Measurements from ENCODE around the gene SLC30A3. TPM values are rescaled to one million over a fixed set of nuclear protein-coding genes. Genes with fewer than 3 reads are reported as not detected.

SLC30A3 gene
- total RNA-seq, 6 experiments from 2014 or later: not detected

DNA sequence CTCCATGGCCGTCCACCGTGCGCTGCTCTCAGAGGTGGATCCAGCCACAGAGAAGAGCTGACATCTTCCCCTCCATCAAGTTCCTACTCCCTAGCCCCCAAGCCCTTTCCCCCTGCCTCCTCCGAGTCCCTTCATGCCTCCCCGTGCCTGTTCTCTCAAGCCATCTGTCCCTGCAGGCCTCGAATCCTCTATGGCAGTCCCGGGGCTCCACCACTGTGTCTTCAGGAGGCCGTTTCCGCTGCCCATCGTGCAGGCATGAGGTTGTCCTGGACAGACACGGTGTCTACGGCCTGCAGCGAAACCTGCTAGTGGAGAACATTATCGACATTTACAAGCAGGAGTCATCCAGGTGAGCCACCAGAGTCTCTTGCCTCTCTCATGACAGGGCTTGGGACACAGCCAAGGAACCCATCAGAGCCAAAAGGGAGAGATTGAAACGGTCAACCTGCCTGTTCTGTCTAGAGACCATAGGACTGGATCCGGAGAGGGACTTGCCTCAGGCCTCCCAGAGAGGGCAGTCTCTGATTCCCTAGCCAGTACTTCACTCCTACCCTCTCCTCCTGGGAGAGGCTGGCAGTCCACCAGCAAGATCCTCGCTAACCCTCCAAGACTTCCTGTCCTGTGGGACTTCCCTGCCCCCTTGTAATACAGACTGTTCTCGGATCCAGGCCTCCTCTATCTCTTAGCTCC, 35.7 kb upstream of the SLC30A3 start:
- no peaks in the 10 kb centered on the region for H3K36me3 ChIP-seq
- DNase-seq (no peak), ATAC-seq (no peak)
- H3K27ac ChIP-seq: no peak overlapping the region
- no peaks in the 10 kb centered on the region for H3K9me3 ChIP-seq
- WGBS (ENCODE audit: insufficient coverage, low coverage, low lambda C conversion rate, missing lambda C conversion rate): 88% methylated on average over 10 of the region's 18 CpGs
- no peak overlapping the region for H3K4me3 ChIP-seq
- intact Hi-C loops (cut with DNase I): loop anchor here in 1 of 2 donors (10.0 kb wide), 1 partner anchor 204 kb away; no protein-coding TSS in a partner anchor
- no peaks in the 10 kb centered on the region for H3K27me3 ChIP-seq
- H3K4me1 ChIP-seq: peaks cover 0 to 4% (median 2%) of the 10 kb centered on the region in 4 donors
- TF ChIP-seq POLR2A (IDR thresholded peaks at IDR 0.05): no peak
- TF ChIP-seq, protein P1, sequence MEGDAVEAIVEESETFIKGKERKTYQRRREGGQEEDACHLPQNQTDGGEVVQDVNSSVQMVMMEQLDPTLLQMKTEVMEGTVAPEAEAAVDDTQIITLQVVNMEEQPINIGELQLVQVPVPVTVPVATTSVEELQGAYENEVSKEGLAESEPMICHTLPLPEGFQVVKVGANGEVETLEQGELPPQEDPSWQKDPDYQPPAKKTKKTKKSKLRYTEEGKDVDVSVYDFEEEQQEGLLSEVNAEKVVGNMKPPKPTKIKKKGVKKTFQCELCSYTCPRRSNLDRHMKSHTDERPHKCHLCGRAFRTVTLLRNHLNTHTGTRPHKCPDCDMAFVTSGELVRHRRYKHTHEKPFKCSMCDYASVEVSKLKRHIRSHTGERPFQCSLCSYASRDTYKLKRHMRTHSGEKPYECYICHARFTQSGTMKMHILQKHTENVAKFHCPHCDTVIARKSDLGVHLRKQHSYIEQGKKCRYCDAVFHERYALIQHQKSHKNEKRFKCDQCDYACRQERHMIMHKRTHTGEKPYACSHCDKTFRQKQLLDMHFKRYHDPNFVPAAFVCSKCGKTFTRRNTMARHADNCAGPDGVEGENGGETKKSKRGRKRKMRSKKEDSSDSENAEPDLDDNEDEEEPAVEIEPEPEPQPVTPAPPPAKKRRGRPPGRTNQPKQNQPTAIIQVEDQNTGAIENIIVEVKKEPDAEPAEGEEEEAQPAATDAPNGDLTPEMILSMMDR (IDR thresholded peaks at IDR 0.05): no peak

DNA sequence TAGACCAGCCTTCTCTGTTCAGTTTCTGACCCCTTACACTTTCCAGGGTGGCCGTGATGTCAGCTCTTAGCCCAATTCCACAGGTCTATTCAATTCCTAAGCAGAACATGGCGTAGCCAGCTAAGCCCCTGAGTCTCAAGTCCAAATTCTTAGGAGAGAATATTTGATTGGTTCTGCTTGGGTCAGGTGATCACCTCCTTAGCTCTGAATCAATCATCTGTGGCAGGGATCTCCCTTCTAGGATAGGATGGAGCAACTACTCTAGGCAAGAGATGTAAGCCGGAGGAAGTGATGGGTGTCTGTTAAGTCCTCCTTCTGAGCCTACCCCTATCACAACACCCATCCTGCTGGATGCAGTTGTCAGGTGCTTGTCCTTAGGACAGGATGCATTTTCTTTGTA, 34.3 kb upstream of the SLC30A3 start:
- H3K4me1 ChIP-seq: peaks cover 0 to 14% (median 6%) of the 10 kb centered on the region in 4 donors
- H3K9me3 ChIP-seq: no peaks in the 10 kb centered on the region
- H3K36me3 ChIP-seq: no peaks in the 10 kb centered on the region
- H3K27me3 ChIP-seq: no peaks in the 10 kb centered on the region
- ATAC-seq (no peak), DNase-seq (no peak)
- H3K27ac ChIP-seq: no peak overlapping the region
- intact Hi-C loops (cut with DNase I): loop anchor here in 1 of 2 donors (10.0 kb wide), 1 partner anchor 202 kb away; no protein-coding TSS in a partner anchor
- H3K4me3 ChIP-seq: no peak overlapping the region
- no peak for TF ChIP-seq POLR2A (IDR thresholded peaks at IDR 0.05)
- TF ChIP-seq, protein P1 (IDR thresholded peaks at IDR 0.05): no peak
- WGBS (ENCODE audit: insufficient coverage, low coverage, low lambda C conversion rate, missing lambda C conversion rate): no CpG with 5 or more reads among the region's 3 CpGs

DNA sequence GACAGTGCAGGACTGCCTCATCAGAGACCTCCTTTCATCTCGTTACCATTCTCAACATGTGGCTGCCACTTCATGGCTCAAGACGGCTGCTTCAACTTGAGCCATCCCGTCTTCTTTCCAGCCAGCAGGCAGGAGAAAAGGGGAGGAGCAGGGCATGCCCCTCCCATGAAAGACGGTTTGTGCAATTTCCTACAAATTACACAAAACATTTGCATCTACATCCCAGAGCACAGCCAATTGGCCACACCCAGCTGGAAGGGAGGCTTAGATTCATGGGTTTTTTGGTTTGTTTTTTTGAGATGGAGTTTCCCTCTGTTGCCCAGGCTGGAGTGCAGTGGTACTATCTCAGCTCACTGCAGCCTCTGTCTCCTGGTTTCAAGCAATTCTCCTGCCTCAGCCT, 33.6 kb upstream of the SLC30A3 start:
- ATAC-seq (no peak), DNase-seq (no peak)
- H3K36me3 ChIP-seq: no peaks in the 10 kb centered on the region
- intact Hi-C loops (cut with DNase I): loop anchor here in 1 of 2 donors (10.0 kb wide), 1 partner anchor 202 kb away; no protein-coding TSS in a partner anchor
- 60% methylated on average over 2 of the region's 4 CpGs for WGBS (ENCODE audit: insufficient coverage, low coverage, low lambda C conversion rate, missing lambda C conversion rate)
- H3K4me3 ChIP-seq: no peak overlapping the region
- H3K27me3 ChIP-seq: no peaks in the 10 kb centered on the region
- no peaks in the 10 kb centered on the region for H3K9me3 ChIP-seq
- H3K4me1 ChIP-seq: peaks cover 0 to 14% (median 6%) of the 10 kb centered on the region in 4 donors
- TF ChIP-seq, protein P1 (IDR thresholded peaks at IDR 0.05): no peak
- no peak for TF ChIP-seq POLR2A (IDR thresholded peaks at IDR 0.05)
- no peak overlapping the region for H3K27ac ChIP-seq

DNA sequence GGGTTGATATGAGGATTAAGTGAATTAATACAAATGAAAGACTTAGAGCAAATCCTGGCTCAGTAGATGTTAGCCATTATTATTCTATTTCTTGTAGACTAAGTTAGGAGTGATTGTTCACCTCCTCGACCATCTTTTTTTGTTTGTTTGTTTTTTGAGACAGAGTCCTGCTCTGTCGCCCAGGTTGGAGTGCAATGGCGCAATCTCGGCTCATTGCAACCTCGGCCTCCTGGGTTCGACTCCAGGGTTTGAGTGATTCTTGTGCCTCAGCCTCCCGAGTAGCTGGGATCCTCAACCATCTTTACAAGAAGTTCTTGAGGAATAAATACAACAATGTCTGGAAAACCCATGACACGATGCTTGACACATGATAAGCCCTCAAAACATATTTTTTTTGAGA, 32.1 kb upstream of the SLC30A3 start:
- H3K36me3 ChIP-seq: no peaks in the 10 kb centered on the region
- TF ChIP-seq, protein P1 (IDR thresholded peaks at IDR 0.05): no peak
- TF ChIP-seq POLR2A (IDR thresholded peaks at IDR 0.05): no peak
- 40% methylated on average over 5 of the region's 8 CpGs for WGBS (ENCODE audit: insufficient coverage, low coverage, low lambda C conversion rate, missing lambda C conversion rate)
- no peaks in the 10 kb centered on the region for H3K9me3 ChIP-seq
- intact Hi-C loops (cut with DNase I): loop anchor here in 1 of 2 donors (10.0 kb wide), 1 partner anchor 200 kb away; no protein-coding TSS in a partner anchor
- no peaks in the 10 kb centered on the region for H3K27me3 ChIP-seq
- no peak for DNase-seq
- H3K4me3 ChIP-seq: no peak overlapping the region
- H3K27ac ChIP-seq: no peak overlapping the region
- H3K4me1 ChIP-seq: peaks cover 0 to 14% (median 6%) of the 10 kb centered on the region in 4 donors
- ATAC-seq: no peak

Measured in right lobe of liver (tissue), 6 donors.